OCI-LY1 (cell line): Measurements from ENCODE around the gene USP2.

Source experiments
- H2AFZ ChIP-seq: fragments of 200-600 bp; sonication (generic), shearing (Covaris generic); 2 replicates; pipeline ENCODE4 v1.6.0; 2014; ENCODE audit warnings: antibody characterized with exemption, mild to moderate bottlenecking, low read length
- H3F3A ChIP-seq: fragments of 200-600 bp; sonication (generic), shearing (Covaris generic); 2 replicates; pipeline ENCODE4 v1.6.0; 2014; ENCODE audit warnings: mild to moderate bottlenecking, antibody characterized with exemption, low read length, moderate library complexity; ENCODE audit not compliant: insufficient read depth
- H3K27ac ChIP-seq: fragments of 200-600 bp; sonication (generic); 2 replicates; pipeline ENCODE4 v1.5.1; 2014; ENCODE audit warnings: low read length, mixed run types, mild to moderate bottlenecking, low read depth; ENCODE audit not compliant: poor library complexity, severe bottlenecking
- H3K27me3 ChIP-seq: fragments of 200-600 bp; sonication (generic); 2 replicates; pipeline ENCODE4 v1.6.0; 2014; ENCODE audit warnings: antibody characterized with exemption, mild to moderate bottlenecking, low read length, moderate library complexity; ENCODE audit not compliant: insufficient read depth
- H3K36me3 ChIP-seq: fragments of 200-600 bp; sonication (generic); 2 replicates; pipeline ENCODE4 v1.6.1; 2014; ENCODE audit warnings: mild to moderate bottlenecking, antibody characterized with exemption, low read length, moderate library complexity, mixed read lengths; ENCODE audit not compliant: insufficient read depth
- H3K4me1 ChIP-seq: fragments of 200-600 bp; sonication (generic); 2 replicates; pipeline ENCODE4 v1.5.1; 2014; ENCODE audit warnings: mild to moderate bottlenecking, low read length, moderate library complexity; ENCODE audit not compliant: insufficient read depth, severe bottlenecking
- H3K4me2 ChIP-seq: fragments of 200-600 bp; sonication (generic), shearing (Covaris generic); 2 replicates; pipeline ENCODE4 v1.6.1; 2014; ENCODE audit warnings: low read length
- H3K4me3 ChIP-seq: fragments of 200-600 bp; sonication (generic); 2 replicates; pipeline ENCODE4 v1.5.1; 2014; ENCODE audit warnings: low read length, low read depth, mild to moderate bottlenecking, mixed read lengths; ENCODE audit not compliant: poor library complexity, severe bottlenecking
- H3K79me2 ChIP-seq: fragments of 200-600 bp; shearing (Covaris generic); 2 replicates; pipeline ENCODE4 v1.6.1; 2016; ENCODE audit warnings: mixed run types, low read length, mixed read lengths; ENCODE audit not compliant: insufficient read depth
- H3K9ac ChIP-seq: fragments of 200-600 bp; sonication (generic), shearing (Covaris generic); 2 replicates; pipeline ENCODE4 v1.6.1; 2014; ENCODE audit warnings: mild to moderate bottlenecking, low read length, mixed read lengths
- H3K9me2 ChIP-seq: fragments of 200-600 bp; sonication (generic), shearing (Covaris generic); 2 replicates; pipeline ENCODE4 v1.6.1; 2014; ENCODE audit warnings: low read depth, mild to moderate bottlenecking, low read length, mixed read lengths
- H3K9me3 ChIP-seq: fragments of 200-600 bp; shearing (Covaris generic); 2 replicates; pipeline ENCODE4 v1.6.1; 2014; ENCODE audit warnings: low read length, mixed read lengths
- H4K20me1 ChIP-seq: fragments of 200-600 bp; sonication (generic), shearing (Covaris generic); 2 replicates; pipeline ENCODE4 v1.6.0; 2016; ENCODE audit warnings: mild to moderate bottlenecking, low read length; ENCODE audit not compliant: insufficient read depth
- CTCF ChIP-seq: fragments of 200-600 bp; sonication (generic), shearing (Covaris generic); IDR thresholded peaks from 2 replicates; pipeline ENCODE4 v1.5.1; 2017; ENCODE audit warnings: mild to moderate bottlenecking, antibody characterized with exemption, low read length, moderate library complexity, mixed read lengths
- EZH2 ChIP-seq: fragments of 200-600 bp; sonication (generic), shearing (Covaris generic); IDR thresholded peaks from 2 replicates; pipeline ENCODE4 v1.8.0; 2017; ENCODE audit warnings: borderline replicate concordance, mixed run types, mild to moderate bottlenecking, antibody characterized with exemption, low read length, moderate library complexity, mixed read lengths

The USP2 gene

GRCh38 chr11:119309411-119309810, 72.1 kb downstream of the USP2 start:
- Histone ChIP-seq H4K20me1 (no peaks in the 10 kb centered on the region), H3F3A (no peaks in the 10 kb centered on the region), H3K4me1 (no peaks in the 10 kb centered on the region), H2AFZ (no peak overlapping the region), H3K27ac (no peak overlapping the region), H3K9ac (no peak overlapping the region), H3K79me2 (no peaks in the 10 kb centered on the region), H3K9me3 (no peaks in the 10 kb centered on the region), H3K9me2 (no peaks in the 10 kb centered on the region), H3K4me2 (no peak overlapping the region), H3K27me3 (no peaks in the 10 kb centered on the region), H3K36me3 (no peaks in the 10 kb centered on the region; the same call in 1 of the 2 replicates), H3K4me3 (no peak overlapping the region)
- TF ChIP-seq CTCF (no peak), EZH2 (no peak)

- Histone ChIP-seq H3K9me2 (no peaks in the 10 kb centered on the region), H3K4me3 (no peak overlapping the region), H3K9ac (no peak overlapping the region), H3K9me3 (no peaks in the 10 kb centered on the region), H4K20me1 (no peaks in the 10 kb centered on the region), H3K27ac (no peak overlapping the region), H3K79me2 (no peaks in the 10 kb centered on the region), H3K4me2 (no peak overlapping the region), H3K27me3 (no peaks in the 10 kb centered on the region), H3K36me3 (peaks cover 13% of the 10 kb centered on the region), H3F3A (no peaks in the 10 kb centered on the region), H3K4me1 (no peaks in the 10 kb centered on the region), H2AFZ (no peak overlapping the region)
- TF ChIP-seq EZH2 (no peak), CTCF (no peak)
Measured at GRCh38 chr11:119307974-119308373, 73.5 kb downstream of the USP2 start.

GRCh38 chr11:119307219-119307618, 74.3 kb downstream of the USP2 start:
- Histone ChIP-seq H3K9me3 (no peaks in the 10 kb centered on the region), H3K4me1 (no peaks in the 10 kb centered on the region), H3K27ac (no peak overlapping the region), H3K27me3 (no peaks in the 10 kb centered on the region), H3K36me3 (peaks cover 21% of the 10 kb centered on the region), H3K9me2 (no peaks in the 10 kb centered on the region), H3K4me2 (no peak overlapping the region), H3K4me3 (no peak overlapping the region), H3K79me2 (no peaks in the 10 kb centered on the region), H2AFZ (no peak overlapping the region), H3F3A (no peaks in the 10 kb centered on the region), H3K9ac (no peak overlapping the region), H4K20me1 (no peaks in the 10 kb centered on the region)
- TF ChIP-seq EZH2 (no peak), CTCF (no peak)
